Stimulated activated CD4-positive, alpha-beta T cell treated with anti-CD3 and anti-CD28 coated beads, Interleukin-4, amount 100 ng/mL, for 48 hours (primary cell): ENCODE measurements around the gene GPC6.

Experiments
- DNase-seq, 2 donors: peaks; one replicate each; pipeline ENCODE4 v3.0.0-alpha.2; 2020; ENCODE audit warnings: low read depth in 2 of 2

GPC6 gene

DNA sequence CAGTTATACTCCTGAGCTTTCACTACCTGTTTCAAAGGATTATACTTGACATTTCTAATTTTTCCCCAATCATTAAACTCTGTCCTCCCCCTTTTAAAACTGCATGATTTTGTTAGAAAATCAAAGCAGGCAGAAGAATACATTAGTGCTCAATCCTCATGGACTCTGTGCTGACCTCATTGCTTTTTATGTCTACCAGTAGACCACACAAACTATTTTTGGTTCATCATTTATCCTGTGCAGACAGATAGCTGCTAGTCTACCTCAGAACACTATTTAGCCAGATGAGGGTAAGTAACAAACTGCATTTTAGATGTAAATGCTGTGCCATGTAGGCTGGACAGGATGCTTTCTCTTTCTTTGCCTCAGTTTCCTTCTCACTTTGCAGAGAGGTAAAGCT is 1016.9 kb downstream of the GPC6 start:
- no peak for DNase-seq

DNA sequence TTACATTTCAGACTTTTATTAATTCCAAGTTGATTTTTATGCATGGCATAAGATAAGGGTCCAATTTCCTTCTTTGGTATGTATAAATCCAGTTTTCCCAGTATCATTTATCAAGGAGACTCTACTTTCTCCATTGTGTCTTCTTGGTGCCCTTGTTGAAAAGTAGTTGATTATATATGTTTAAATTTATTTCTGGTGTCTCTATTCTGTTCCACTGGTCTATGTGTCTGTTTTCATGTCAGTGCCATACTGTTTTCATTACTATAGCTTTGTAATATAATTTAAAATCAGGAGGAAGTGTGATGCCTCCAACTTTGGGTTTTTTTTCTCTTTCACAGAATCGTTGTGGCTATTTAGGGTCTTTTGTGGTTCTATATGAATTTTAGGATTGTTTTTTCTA is 1019.9 kb downstream of the GPC6 start:
- DNase-seq: no peak

DNA sequence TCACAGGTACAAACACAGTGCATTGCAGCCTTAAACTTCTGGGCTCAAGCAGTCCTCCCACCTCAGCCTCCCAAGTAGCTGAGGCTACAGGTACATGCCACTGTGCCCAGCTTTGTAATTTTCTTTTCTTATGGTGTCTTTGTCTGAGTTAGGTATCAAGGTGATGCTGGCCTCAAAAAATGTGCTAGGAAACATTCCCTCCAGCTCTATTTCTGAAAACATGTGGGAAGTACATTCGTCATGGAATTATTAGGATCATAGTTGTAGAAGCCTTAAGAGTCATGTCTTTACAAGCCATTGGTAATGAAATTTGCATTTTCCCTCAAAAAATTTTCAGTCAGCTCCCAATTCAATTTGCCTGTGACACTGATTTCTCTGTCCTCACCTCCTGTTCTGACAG is 1021.3 kb downstream of the GPC6 start:
- no peak for DNase-seq

DNA sequence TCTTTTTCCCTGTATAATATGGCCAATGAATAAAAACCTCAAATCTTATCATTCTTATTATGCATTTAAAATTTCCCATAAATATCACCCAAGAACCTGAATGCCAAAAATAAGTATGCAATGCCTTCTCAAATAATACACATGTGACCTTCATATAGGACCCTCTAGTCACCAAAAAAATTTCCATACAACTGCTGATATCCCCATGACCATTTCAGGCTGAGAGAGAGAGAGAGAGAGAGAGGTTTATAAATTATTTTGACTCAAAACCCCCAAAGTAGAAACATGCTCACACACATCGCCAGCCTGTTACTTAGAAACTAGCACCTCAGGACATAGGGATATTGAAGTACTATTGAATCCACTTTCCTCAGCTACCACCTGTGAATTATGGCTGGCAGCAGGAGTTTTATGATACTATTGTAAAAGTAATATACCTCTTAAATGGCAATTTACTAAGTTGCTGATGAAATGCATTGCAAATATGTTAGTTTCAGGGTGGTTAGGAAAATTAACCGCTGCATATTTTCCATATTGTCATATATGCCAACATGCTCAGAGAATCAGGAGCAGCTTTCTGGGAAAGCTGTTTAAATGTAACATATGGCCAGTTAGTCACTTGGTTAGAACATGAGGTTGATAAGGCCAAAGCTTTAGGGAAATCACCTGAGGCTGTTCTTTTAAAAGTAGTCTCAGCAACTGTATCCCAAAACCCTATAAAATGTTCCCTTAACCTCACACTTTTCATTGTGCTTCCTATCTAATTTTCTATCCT is 1022.0 kb downstream of the GPC6 start:
- DNase-seq: no peak

DNA sequence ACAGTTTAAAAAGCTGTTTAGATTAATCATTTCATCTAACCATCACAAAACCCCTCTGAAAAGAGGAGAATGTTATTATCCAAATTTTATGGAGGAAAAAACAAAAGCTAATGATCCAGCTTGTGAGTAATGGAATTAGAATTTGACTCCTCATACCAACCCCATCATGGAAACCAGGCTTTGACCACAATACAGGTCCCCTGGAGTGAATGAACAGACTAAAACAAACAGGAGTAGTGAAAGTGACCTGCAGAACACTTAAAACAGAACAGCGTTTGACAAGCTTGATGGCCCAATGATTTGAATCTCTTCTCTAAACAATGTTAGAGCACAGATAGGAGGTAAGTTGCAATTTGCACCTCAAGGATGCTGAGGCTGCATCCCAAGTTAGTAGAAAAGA is 1022.9 kb downstream of the GPC6 start:
- no peak for DNase-seq

DNA sequence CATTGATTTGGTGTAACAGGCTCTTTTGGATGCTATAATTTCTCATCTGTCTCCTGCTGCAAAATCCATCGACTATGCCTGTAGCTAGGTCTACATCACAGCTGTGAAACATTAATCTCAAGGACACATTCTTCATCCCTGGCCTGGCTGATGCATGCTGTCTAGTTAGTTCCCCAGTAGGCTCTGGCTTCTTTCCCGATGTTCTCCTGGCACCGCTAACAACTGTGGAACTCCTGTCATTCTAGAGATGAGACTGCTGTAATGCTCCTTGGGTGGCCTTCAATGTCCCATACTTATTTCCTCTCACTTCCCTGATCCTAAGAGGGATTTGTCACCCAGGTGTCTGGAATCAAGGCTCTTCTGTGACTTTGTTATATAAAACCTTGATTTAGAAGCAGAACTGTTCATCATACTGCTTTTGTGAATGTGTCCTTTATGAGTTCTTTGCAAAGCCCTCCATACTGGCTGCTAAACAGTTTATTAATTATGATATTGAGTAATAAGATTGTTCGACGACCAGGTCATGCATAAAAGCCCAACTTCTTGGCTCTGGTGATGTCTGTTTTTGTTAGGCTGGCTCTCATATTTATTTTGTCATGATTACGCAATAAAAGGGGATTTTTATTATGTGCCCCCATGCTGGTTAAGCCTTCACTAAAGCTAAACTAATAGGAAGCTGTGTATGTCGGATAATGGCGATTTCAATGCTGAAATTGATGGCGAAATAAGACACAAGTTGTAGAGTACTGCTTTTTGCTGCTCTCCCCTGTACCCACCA is 1025.4 kb downstream of the GPC6 start:
- DNase-seq: no peak

DNA sequence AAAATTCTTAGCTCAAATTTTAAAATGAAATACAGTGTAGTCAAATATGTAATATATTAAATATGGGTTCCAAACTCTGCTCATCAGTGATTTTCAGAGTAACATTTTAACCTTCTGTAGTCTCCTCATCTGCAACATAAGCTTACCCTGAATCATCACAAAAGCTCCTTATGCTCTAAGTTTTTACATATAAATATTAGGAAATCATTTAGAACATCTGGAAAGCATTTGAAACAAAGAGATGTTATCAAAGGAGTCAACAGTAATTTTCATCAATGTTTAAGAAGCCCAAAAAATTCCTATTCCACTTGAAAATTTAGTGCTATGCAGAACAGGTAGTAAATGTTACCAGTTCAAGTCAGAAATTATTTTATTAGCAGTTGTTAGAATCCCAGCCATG is 1028.1 kb downstream of the GPC6 start:
- no peak for DNase-seq

DNA sequence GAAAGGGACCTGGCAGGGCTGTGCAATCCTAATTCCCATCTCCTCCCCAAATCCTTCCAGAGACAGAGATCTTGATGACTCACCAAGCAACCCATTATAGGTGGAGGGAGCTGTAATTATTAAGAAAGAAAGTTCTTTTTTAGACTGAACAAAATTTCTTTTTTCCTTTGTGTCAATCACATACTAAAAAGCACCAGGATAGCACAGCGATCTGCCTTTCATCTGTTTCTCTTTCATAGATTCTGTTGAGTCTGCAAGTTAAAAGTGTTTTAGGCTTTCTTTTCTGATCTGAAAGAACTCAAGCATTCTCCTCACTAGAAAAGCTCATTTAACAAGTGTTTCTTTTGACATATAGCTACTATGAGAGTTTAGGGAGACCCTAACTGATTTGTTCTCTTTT is 1030.1 kb downstream of the GPC6 start:
- DNase-seq: no peak

DNA sequence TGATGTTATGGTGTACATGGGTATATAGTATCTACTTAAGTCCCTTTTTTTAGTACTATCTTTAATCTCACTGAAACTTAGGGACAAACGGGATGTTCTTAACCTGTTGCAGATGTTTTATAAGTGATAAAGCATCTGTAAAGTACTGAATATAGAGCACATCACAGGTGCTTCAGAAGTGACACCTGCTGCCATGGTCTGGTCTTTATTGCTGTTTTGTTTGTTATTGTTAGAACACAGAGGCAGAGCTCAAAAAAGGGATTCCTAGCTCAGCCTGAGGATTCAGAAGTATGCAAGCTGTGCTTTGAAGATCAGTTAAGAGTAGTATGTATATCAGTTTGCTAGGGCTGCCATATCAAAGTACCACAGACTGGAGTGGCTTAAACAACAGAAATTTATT is 1033.4 kb downstream of the GPC6 start:
- no peak for DNase-seq

DNA sequence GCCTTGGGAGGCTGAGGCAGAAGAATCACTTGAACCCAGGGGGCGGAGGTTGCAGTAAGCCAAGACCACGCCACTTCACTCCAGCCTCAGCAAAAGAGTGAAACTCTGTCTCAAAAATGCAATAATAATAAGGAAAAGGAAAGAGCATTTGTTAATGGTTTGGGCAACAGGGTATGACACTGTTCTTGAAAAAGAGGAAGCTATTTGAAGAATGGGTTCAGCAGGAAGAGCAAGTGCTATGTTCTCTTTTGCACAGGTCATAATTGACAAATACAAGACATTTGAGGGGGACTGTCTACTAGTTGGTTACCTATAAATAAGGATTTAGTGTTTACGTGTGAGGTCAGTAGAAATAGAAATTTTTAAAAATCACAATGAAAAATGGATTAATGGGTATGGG is 1034.6 kb downstream of the GPC6 start:
- no peak for DNase-seq

DNA sequence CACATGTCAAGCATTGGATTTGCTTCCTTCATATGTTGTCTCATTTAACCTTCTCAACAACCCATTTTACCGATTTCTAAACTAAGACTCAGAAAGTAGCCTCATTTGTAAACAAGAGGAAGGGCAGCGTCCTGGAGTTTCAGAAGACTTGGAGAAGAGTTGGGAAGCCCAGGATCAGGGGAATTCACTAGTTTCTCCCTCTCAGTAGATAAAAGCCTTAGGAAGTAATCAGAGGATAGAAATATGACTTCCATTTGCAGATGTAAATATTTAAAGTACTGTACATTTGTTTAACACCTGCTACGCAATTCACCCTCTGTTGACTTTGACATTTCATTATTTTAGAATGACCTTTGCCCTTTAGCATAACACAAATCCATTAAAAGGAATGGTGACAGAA is 1036.4 kb downstream of the GPC6 start:
- no peak for DNase-seq

DNA sequence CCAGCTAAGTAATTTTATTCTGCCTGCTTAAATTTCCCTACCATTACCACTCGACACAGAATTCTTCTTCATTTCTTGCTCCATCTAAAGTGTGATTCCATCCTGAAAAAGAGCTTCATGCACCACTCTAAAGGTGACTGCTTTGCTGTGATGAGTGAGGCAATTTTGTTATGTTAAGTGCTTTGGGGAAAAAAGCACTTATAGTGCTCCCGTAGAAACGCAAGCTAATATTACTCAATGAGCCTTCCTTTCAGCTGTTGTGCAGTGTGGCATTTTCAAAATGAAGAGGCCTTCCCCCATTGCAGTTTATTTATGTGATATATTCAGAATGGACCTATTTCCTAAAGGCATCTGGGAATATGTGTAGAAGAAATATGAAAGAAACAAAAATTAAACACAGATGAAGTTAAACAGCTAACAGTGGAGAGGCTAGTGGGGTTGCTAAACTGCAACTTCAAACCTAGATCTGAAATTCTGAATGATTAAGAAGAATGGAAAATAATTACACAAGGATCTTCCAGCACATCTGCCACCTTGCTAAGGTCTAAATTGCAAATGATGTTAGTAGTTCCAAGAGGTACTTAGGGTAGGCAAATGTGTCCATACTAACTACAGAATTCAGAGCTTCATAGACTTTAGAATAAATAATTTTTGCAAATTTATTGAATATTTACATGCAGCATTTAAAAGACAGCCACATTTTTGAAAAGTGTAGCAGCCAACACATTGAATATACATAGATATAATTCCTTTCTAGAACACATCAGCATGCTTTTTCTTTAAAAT is 1041.2 kb downstream of the GPC6 start:
- no peak for DNase-seq

DNA sequence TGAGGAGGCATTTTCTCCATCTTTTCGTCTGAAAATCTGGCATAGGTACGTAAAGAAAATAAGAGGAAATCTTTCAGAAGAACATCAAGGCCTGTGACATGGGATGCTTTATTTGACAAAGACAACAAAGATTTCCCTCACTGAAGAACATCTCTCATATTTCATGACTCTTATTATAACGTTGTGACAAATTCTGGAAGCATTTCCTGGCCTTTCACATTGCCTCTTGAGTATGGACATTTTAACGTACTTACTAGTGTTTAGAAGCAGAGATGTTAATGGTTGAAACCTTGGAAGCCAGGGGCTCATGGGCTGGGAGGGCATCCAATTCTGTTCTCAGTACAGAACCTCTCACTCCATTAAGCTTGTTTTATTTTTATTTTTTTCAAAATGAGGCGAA is 1042.1 kb downstream of the GPC6 start:
- DNase-seq: no peak

DNA sequence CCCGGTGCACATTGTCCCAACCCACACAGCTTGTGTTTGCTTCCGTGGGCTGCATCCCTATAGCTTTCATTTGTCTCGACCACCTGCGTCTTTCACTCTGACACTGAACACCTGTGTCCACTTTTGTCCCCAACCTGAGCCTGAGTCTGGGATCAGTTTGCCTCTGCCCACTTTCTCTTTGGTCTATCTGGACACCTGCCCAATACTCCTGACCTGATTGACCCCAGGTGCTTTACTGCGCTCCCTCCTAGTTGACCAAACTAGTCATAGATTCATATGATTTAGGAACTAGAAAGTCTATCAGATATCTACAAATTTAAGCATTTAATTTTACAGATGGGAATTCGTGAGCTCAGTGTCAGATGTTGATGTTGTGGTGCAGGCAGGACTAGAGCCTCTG is 1043.0 kb downstream of the GPC6 start:
- DNase-seq: no peak

DNA sequence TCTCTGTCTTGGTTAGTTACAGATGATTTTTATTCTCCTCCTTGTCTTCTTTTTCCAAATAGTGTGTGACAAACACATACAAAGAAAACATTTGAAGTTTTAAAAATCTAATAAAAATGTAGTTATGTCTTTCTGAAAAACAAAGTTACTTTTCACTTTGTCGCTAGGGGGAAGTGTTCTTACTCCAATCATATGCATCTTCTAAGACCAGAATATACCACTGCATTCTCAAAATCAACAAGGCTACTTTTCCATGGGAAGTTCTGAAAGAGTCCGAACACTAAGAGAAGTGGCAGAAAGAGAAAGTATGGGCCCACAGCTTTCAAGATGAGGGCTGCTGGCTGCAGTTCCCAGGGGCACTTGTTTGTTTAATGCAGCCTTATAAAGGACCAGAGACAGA is 1043.9 kb downstream of the GPC6 start:
- DNase-seq: no peak

DNA sequence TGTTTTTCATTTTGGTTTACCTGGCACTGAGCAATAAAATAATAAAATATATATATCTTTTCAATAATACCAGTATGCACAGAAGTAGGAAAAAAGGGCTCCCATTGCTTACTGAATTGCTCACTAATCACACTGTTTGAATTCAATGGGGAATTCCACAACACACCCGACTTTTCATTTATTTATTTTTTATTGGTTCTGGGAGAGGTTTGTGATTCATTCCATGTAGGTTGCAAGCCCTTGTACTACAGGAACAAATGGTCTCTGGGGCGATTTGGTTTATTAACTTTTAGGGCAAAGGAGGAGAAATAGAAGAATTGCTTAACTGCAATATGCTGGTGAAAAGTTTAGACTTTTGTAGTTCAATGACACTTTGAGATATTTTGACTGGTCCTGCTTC is 1045.4 kb downstream of the GPC6 start:
- no peak for DNase-seq

DNA sequence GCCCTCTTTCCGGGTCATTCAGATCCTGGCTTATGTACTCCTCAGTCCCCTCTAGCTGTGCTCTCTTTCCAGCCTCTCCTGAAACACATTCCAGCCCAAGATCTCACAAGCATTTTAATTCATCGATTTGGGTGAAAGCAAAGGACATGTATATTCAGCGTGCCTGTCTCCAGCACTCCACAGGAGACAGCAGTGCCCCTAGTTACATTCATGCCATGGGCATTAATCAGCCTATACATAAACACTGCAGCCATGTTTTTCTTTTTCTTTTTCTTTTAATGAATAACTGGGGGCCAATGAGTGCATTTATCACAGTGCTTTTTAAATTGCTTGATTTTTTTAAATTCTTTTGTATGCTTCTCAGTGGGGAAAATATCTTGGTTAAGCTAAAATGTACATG is 1053.7 kb downstream of the GPC6 start:
- DNase-seq: no peak

DNA sequence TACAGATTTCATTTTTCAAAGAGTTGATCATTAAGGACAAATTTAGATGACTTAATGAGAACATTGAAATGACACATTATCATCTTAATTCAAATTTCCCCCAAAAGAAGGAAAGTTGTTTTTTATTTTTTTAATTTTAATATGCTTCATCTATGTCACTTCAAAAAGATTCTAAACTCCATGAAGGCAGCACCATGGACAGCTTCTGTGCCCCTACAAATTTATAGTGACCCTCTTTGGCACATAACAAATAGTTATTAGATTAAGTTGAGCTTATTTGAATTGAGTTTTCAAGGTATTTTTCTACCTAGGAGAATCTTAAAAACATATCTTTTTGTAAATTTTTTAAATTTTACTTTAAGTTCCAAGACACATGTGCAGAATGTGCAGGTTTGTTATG is 1054.2 kb downstream of the GPC6 start:
- DNase-seq: no peak

DNA sequence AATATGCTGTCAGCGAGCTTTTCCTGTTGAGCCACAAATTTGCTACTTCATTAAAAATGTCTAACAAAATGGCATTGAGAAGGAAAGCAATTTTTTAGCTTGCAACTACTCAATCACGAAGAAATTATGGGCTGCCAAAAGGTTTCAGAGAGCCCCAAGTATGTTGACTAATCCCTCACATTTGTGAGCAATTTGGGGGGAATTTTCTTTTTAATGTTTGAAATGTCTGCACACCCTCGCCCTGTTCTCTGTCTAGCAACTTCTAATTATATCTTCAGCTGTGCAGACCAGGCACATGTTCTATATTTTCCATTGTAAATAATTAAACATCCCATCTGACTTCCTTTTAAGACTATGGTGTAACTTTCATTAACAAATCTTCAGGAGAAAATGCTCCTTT is 1060.0 kb downstream of the GPC6 start:
- no peak for DNase-seq

DNA sequence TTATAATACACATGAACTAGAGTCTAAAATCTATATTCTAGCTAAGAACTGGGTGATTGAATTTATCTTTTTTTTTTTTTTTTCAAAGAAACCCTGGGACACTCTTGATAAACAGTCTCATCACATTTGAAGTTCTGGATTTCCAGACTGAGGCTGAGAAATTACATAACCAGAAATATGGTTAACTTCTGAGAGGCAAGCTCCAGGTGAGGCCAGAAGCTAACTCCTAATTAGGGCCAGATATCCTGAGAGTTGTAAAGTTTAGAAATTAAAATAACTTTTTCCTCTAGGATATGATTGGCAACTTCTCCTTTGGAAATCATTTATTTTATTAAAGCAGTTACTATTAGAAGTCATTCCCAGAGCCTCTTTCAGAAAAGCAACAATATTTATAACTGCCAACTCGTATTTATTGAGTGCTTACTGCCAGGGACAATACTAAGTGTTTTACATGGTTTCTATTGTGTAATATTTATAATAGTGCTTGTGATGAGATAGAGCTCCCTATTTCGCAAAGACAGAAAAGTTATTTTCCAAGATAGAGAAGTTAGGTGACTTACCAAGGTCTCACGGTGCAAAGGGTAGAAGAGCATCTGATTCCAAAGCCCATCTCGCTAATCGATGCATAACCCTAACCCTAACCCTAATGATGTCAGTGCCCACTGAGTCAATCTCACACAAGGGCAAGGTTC is 1065.2 kb downstream of the GPC6 start:
- no peak for DNase-seq

DNA sequence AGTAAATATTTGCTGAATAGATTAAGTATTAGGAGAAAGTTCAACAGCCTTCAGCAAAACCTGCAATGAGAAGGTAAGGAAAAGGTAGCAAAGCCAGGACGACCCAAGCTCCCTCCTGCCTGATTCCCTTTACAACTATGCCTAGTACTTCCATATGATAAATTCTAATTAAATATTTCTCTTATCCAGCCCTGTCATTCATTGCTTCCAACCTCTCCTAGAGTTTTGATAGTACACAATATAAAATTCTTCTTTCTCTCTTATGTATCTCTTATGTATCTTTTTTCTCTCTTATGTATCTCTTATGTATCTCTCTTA is 1065.7 kb downstream of the GPC6 start:
- DNase-seq: no peak

DNA sequence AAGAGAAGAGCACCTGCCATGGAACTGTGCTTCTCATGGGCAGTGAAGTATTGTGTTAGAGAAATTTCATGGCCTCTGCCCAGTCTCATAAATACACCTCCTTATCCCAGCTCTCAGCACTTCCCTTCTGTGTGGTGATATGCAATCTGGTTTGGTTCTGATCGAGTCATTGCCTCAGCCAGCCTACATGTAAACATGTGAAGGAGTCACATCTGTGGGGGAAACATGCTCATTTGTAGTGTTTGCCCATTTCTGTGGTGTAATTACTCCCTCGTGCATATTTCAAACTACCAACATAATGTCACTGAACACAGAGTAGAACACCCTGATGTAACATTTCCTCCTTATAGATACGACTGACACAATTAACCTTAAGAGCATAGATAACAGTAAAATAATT is 1069.9 kb downstream of the GPC6 start:
- no peak for DNase-seq
